Suprapubic skin (tissue), 3 donors: ENCODE results near the gene SLC22A1.

Experiments used
- CTCF ChIP-seq, 2 donors: fragments of 200-600 bp in 1 of 2; fragments of 450-650 bp in 1 of 2; sonication (generic) in 1 of 2; IDR thresholded peaks; one replicate each; pipeline ENCODE4 v1.5.1; 2016 to 2019; ENCODE audit warnings: antibody characterized with exemption in 2 of 2, mild to moderate bottlenecking in 1 of 2, moderate library complexity in 1 of 2
- EP300 ChIP-seq: sonication (generic); formaldehyde crosslinking; IDR thresholded peaks from one replicate; pipeline ENCODE4 v1.6.1; 2017; ENCODE audit warnings: antibody characterized with exemption
- POLR2A ChIP-seq, 2 donors: fragments of 450-650 bp; IDR thresholded peaks; one replicate each; pipeline ENCODE4 v1.6.1; 2017; ENCODE audit warnings: antibody characterized with exemption in 2 of 2, mild to moderate bottlenecking in 2 of 2, moderate library complexity in 2 of 2

- TF ChIP-seq CTCF (IDR thresholded peaks at IDR 0.05): no peak
- no peak for TF ChIP-seq POLR2A (IDR thresholded peaks at IDR 0.05)
- no peak for TF ChIP-seq EP300
These were observed 52.4 kb downstream of the SLC22A1 start for GRCh38 chr6:160173806-160174527.
